HFF-Myc (cell line): ENCODE measurements around the gene IQCE.
"Not testable (repeated sequence)": the region's sequence is repeated elsewhere in the genome, so short reads cannot be mapped to it uniquely, and the experiment has no call there.

Experiments used
- DNase-seq: peaks from one replicate; pipeline ENCODE4 v3.0.0-alpha.2; 2011; ENCODE audit warnings: low read depth; ENCODE audit errors: extremely low read depth
- H3K4me3 ChIP-seq: replicated peaks from 2 replicates; pipeline ENCODE4 v1.5.1; 2011; ENCODE audit warnings: low read depth, mild to moderate bottlenecking, control low read depth, low read length
- TF ChIP-seq, protein P1 (sequence below): IDR thresholded peaks from 2 replicates; pipeline ENCODE4 v1.5.1; 2012; ENCODE audit warnings: mild to moderate bottlenecking, low read depth, low read length, control low read depth; ENCODE audit errors: missing control alignments

The IQCE gene

DNA sequence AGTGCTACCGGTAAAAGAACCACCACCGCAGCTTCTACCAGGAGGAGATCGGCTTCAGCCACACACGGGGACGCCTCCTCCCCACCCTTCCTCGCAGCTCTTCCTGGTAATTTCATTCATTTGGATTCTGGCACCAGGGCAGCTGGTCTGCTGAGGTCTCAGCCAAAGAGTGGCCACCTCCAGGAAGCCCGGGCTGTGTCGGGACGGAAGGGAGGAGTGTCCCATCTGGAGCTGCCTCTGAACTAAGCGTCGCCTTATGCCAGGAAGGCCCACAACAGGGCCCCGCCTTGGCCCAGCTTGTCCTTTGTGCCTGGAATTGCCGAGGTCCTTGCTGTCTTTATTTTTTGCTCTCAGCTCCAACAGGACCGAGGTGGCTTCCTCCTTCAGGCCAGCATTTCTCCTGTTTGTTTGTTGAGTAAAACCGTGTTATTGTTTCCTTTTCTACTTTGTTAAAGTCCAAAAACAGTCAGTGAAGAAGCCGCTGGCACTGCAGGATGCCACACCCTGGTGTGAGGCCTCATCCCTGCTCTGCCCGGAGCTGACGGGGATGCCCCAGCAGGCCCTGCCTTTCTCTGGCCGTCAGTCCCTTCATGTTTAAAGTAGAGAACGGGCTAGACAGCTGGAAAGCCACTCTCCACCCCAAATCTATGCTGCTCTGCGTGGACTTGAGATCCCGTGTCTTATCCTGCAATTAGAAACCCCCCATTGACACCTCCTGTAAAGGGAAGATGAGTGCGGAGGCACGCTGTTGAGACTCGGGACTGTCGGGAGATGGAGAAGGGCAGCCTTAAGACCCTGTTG is 48.5 kb downstream of the IQCE start:
- no peak overlapping the region for H3K4me3 ChIP-seq
- no peak for DNase-seq
- TF ChIP-seq, protein P1, sequence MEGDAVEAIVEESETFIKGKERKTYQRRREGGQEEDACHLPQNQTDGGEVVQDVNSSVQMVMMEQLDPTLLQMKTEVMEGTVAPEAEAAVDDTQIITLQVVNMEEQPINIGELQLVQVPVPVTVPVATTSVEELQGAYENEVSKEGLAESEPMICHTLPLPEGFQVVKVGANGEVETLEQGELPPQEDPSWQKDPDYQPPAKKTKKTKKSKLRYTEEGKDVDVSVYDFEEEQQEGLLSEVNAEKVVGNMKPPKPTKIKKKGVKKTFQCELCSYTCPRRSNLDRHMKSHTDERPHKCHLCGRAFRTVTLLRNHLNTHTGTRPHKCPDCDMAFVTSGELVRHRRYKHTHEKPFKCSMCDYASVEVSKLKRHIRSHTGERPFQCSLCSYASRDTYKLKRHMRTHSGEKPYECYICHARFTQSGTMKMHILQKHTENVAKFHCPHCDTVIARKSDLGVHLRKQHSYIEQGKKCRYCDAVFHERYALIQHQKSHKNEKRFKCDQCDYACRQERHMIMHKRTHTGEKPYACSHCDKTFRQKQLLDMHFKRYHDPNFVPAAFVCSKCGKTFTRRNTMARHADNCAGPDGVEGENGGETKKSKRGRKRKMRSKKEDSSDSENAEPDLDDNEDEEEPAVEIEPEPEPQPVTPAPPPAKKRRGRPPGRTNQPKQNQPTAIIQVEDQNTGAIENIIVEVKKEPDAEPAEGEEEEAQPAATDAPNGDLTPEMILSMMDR, result no peak

DNA sequence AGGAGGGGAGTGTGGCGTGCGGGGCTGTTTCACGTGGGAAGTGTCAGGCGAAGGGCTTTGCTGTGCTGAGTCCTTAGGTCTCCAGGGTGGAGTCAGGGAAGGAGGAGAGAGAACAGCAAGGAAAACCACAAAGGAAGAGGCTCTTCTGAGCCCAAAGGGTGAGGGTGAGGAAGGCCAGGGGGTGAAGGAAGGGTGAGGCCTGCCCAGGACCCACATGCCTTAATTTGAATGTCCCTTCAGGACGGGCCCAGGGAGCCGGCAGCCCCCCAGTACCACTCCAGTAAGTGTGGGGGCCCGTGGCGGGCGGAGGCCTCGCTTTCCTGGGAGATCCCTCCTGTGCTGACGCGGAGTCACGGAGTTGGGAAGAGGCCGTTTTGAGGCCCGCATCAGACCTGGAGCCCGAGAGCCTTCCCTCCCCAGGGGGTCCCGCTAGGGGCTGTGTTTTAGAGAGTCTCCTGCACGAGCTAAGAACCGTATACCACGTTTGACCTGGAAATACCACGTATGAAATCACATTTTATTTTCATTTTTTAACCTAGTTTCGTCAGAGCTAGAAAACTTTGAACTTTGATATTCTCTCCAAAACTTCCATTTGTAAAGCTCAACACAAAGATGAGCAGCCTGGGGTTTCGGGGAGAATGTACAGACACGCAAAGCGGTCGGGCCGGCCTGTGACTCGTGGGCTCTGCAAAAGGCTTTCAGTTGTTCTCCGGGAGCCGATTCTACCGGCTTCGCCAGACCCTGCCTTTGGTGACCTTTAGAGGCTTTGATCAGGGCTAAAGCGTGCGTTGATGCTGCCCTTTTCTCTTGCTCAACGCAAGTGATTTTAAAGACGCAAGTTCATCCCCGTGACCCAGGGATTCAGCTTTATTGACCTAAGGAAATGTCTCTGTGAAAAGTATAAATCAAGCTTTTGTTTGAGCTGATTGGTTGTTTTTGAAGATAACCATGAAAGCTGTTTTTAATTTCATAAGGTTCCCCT is 49.4 kb downstream of the IQCE start:
- no peak for DNase-seq
- H3K4me3 ChIP-seq, result no peak overlapping the region
- TF ChIP-seq, protein P1, result no peak

DNA sequence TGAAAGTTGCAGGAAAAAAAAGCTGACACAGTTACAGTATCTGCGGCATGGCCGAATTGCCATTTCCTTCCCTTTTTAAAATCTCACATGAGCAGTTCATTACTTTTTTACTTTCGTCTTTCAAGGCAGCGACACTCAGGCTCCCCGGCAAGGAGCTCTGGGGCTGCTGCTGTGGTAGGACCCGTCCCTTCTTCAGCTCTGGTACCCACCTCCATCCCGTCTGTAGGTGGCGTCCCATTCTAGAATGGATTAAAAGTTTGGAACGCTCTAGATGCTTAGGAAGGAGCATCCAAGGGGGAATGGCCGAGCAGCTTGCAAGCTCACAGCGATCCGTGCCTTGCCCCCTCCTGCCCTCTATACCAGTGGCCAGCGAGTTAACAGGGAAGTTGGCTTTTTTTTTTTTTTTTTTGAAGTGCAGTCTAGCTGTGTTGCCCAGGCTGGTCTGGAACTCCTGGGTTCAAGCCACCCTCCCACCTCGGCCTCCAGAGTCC is 50.2 kb downstream of the IQCE start:
- TF ChIP-seq, protein P1, result peak; percentile 44
- no peak for DNase-seq
- no peak overlapping the region for H3K4me3 ChIP-seq

DNA sequence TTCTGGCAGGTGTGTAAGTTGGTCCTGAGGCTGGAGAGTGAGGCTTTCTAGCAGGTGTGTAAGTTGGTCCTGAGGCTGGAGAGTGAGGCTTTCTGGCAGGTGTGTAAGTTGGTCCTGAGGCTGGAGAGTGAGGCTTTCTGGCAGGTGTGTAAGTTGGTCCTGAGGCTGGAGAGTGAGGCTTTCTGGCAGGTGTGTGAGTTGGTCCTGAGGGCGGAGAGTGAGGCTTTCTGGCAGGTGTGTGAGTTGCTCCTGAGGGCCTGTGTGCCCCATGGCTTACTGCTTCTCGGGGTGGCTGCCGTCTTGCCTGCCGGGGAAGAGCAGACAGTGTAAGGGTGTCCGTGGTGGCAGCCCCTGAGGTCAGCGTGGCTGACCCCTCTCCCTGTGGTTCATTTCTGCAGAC is 50.9 kb downstream of the IQCE start:
- not testable (repeated sequence) for DNase-seq, H3K4me3 ChIP-seq

DNA sequence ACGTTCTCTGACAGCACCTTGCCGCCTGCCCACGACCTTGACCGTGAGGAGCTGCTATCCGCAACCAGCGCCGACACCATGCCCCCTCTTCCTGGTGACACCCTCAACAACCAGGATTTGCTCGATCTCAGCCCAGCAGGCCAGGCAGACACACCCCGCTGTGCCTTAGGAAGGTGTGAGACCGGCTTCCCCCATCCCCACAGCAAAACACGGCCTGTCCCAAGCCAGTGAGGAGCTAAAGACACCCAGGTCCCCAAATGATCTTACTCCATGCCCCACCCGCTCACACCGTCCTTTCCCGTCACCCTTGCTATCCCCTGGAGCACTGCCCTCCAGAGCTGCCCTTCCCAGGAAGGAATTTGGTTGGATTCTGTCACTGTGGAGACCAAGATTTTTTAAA is 51.7 kb downstream of the IQCE start:
- TF ChIP-seq, protein P1, result no peak
- no peak for DNase-seq
- no peak overlapping the region for H3K4me3 ChIP-seq

DNA sequence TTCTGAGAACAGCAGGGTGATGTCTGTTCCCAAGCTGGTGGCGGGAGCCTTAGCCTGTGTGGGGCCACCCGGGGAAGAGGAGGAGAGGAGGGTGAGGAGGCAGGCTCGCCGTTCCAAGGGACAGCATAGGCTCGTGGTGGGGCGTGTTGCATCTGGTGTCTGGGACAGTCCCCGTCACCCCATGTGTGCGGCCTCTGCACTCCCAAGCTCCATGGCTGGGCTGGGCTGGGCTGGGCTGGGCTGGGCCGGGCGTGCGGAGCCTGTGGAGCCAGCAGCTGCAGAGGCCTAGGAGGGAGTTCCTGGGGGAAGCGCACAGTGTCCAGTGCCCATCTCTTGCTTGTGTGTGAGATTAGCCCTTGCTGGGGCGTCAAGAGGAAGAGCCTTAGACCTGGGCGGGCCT is 52.1 kb downstream of the IQCE start:
- TF ChIP-seq, protein P1, result no peak
- no peak overlapping the region for H3K4me3 ChIP-seq
- no peak for DNase-seq

DNA sequence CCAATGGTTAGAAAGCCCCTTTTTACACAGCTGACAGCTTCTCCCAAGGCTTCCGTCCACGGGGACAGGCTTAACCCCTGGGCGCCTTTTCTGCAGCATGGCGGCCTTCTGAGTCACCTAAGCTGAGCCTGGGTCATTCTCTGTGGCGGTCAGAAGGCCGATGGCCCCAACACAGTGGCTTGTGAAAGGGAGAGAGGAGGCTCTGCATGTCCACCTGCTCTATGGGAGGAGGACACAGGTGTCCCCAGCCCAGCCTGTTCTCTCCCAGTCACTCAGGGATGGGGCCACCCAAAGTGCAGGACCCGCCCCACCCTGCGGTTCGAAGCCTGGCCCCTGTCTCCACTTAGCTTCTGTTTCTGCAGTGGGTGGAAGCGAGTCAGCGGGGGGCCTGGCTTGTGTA is 52.6 kb downstream of the IQCE start:
- DNase-seq, result no peak
- H3K4me3 ChIP-seq, result no peak overlapping the region
- TF ChIP-seq, protein P1, result no peak
